CD4-positive, CD25-positive, alpha-beta regulatory T cell (primary cell): ENCODE measurements around the gene CCR2. TPM values are rescaled to one million over a fixed set of nuclear protein-coding genes. Genes with fewer than 3 reads are reported as not detected.
A peak's percentile ranks its signal among the peaks of the same experiment; 100 is the strongest.

Source experiments
- ATAC-seq, 2 donors: fragments of 150-1000 bp; cut with Tn5 transposase; one replicate each; pipeline ENCODE4 v1.10.0; 2021; ENCODE audit warnings: low read depth in 2 of 2, moderate number of reproducible peaks in 2 of 2, moderate library complexity in 1 of 2
- DNase-seq, 3 donors: peaks; one replicate each; pipeline versions ENCODE4 v3.0.0 to v3.0.0-alpha.2; 2012 to 2022; ENCODE audit warnings: mixed read lengths in 1 of 3
- H3K27ac ChIP-seq: one replicate; pipeline ENCODE4 v1.7.0; 2013; ENCODE audit warnings: mild to moderate bottlenecking, low read length; ENCODE audit not compliant: insufficient read depth, poor library complexity, severe bottlenecking
- H3K27me3 ChIP-seq: one replicate; pipeline ENCODE4 v1.7.0; 2013; ENCODE audit warnings: low read length; ENCODE audit not compliant: control insufficient read depth, insufficient read depth
- H3K36me3 ChIP-seq: one replicate; pipeline ENCODE4 v1.7.0; 2013; ENCODE audit warnings: mild to moderate bottlenecking, low read length, moderate library complexity; ENCODE audit not compliant: control insufficient read depth, insufficient read depth
- H3K4me1 ChIP-seq: 2 replicates; pipeline ENCODE4 v1.7.0; 2013; ENCODE audit warnings: mild to moderate bottlenecking, low read length; ENCODE audit not compliant: insufficient read depth, control insufficient read depth, poor library complexity, severe bottlenecking
- H3K4me3 ChIP-seq: one replicate; pipeline ENCODE4 v1.7.0; 2013; ENCODE audit warnings: low read depth, mild to moderate bottlenecking, low read length, moderate library complexity
- H3K9me3 ChIP-seq, 2 experiments: 1 replicate in 1 of 2; 2 replicates in 1 of 2; pipeline ENCODE4 v1.7.0; 2013; ENCODE audit warnings: low read length in 2 of 2, mild to moderate bottlenecking in 1 of 2, moderate library complexity in 1 of 2; ENCODE audit not compliant: control insufficient read depth in 2 of 2
- H3K27ac Mint-ChIP-seq, 3 donors: one replicate each; pipeline ENCODE4 v1.8.0; 2020 to 2022; ENCODE audit warnings: mild to moderate bottlenecking in 3 of 3, mixed read lengths in 3 of 3, moderate library complexity in 2 of 3
- H3K27me3 Mint-ChIP-seq: one replicate; pipeline ENCODE4 v1.8.0; 2022; ENCODE audit warnings: mild to moderate bottlenecking, mixed read lengths
- H3K36me3 Mint-ChIP-seq: one replicate; pipeline ENCODE4 v1.8.0; 2020; ENCODE audit warnings: mixed read lengths
- H3K4me1 Mint-ChIP-seq, 4 donors: one replicate each; pipeline ENCODE4 v1.8.0; 2020 to 2022; ENCODE audit warnings: mixed read lengths in 4 of 4, mild to moderate bottlenecking in 1 of 4
- H3K4me3 Mint-ChIP-seq, 4 donors: one replicate each; pipeline ENCODE4 v1.8.0; 2020 to 2022; ENCODE audit warnings: mild to moderate bottlenecking in 4 of 4, mixed read lengths in 4 of 4, moderate library complexity in 3 of 4
- H3K9me3 Mint-ChIP-seq, 7 donors: one replicate each; pipeline ENCODE4 v1.8.0; 2020 to 2022; ENCODE audit warnings: mixed read lengths in 7 of 7, mild to moderate bottlenecking in 3 of 7, moderate library complexity in 2 of 7
- polyA plus RNA-seq, 4 donors: library from polyadenylated mRNA; unstranded; fragments of 300-500 nt; fragmentation: Illumina TruSeq; gene quantifications; one replicate each; pipeline ENCODE4 v1.2.3, GENCODE V29; 2021
- total RNA-seq: library from RNA; stranded (reverse); gene quantifications from one replicate; pipeline ENCODE4 v1.2.3, GENCODE V29; 2022

CCR2 gene
- total and polyA plus RNA-seq, 5 donors from 2014 or later: 9.5 to 25.6 (median 16.0) TPM

- no peak overlapping the region for H3K27ac ChIP-seq
- ATAC-seq (no peak), DNase-seq (no peak)
- no peaks in the 10 kb centered on the region for H3K36me3 ChIP-seq
- Mint-ChIP-seq H3K27ac (no peak overlapping the region), H3K4me3 (no peak overlapping the region), H3K4me1 (peaks cover 11 to 18% (median 14%) of the 10 kb centered on the region in 4 donors), H3K9me3 (peaks cover 1 to 16% (median 7%) of the 10 kb centered on the region in 7 donors), H3K36me3 (no peaks in the 10 kb centered on the region), H3K27me3 (no peaks in the 10 kb centered on the region)
- no peaks in the 10 kb centered on the region for H3K27me3 ChIP-seq
- H3K4me3 ChIP-seq: no peak overlapping the region
- H3K9me3 ChIP-seq: peaks cover 2 to 7% of the 10 kb centered on the region in 2 experiments
- H3K4me1 ChIP-seq: peaks cover 15% of the 10 kb centered on the region
Measured at GRCh38 chr3:46344476-46344875, 9.4 kb upstream of the CCR2 start.

- H3K4me1 Mint-ChIP-seq: peaks cover 20 to 57% (median 41%) of the 10 kb centered on the region in 4 donors
- H3K36me3 Mint-ChIP-seq: no peaks in the 10 kb centered on the region
- Histone ChIP-seq H3K36me3 (no peaks in the 10 kb centered on the region), H3K4me3 (peak overlapping the region; percentile 68), H3K27ac (peak overlapping the region; percentile 49), H3K9me3 (no peaks in the 10 kb centered on the region), H3K4me1 (peaks cover 29% of the 10 kb centered on the region), H3K27me3 (no peaks in the 10 kb centered on the region)
- peaks cover 0 to 8% (median 1%) of the 10 kb centered on the region in 7 donors for H3K9me3 Mint-ChIP-seq
- H3K27ac Mint-ChIP-seq: peak overlapping the region; percentile 60 to 88 (median 75)
- peak overlapping the region; percentile 26 to 79 (median 54) for H3K4me3 Mint-ChIP-seq
- DNase-seq: peak in 1 of 3 donors; percentile 63
- no peak for ATAC-seq
- no peaks in the 10 kb centered on the region for H3K27me3 Mint-ChIP-seq
Measured at GRCh38 chr3:46348823-46349482, 5.0 kb upstream of the CCR2 start.

GRCh38 chr3:46349484-46350261 lies 4.2 kb upstream of the CCR2 start:
- ATAC-seq (peak; percentile 25 to 35), DNase-seq (peak in 2 of 3 donors; percentile 28 to 82)
- no peaks in the 10 kb centered on the region for H3K36me3 ChIP-seq
- peak overlapping the region; percentile 68 for H3K4me3 ChIP-seq
- peaks cover 20 to 61% (median 44%) of the 10 kb centered on the region in 4 donors for H3K4me1 Mint-ChIP-seq
- peaks cover 0 to 8% (median 1%) of the 10 kb centered on the region in 7 donors for H3K9me3 Mint-ChIP-seq
- H3K27me3 ChIP-seq: no peaks in the 10 kb centered on the region
- H3K36me3 Mint-ChIP-seq: no peaks in the 10 kb centered on the region
- peaks cover 29% of the 10 kb centered on the region for H3K4me1 ChIP-seq
- H3K27ac ChIP-seq: peak overlapping the region; percentile 51
- H3K4me3 Mint-ChIP-seq: peak overlapping the region; percentile 26 to 79 (median 54)
- H3K27me3 Mint-ChIP-seq: no peaks in the 10 kb centered on the region
- H3K9me3 ChIP-seq: no peaks in the 10 kb centered on the region
- H3K27ac Mint-ChIP-seq: peak overlapping the region; percentile 47 to 88 (median 60)

- Histone ChIP-seq H3K27ac (peak overlapping the region; percentile 51), H3K4me1 (peaks cover 29% of the 10 kb centered on the region), H3K36me3 (no peaks in the 10 kb centered on the region), H3K4me3 (peak overlapping the region; percentile 68), H3K9me3 (no peaks in the 10 kb centered on the region), H3K27me3 (no peaks in the 10 kb centered on the region)
- DNase-seq: no peak
- peaks cover 3% of the 10 kb centered on the region for H3K27me3 Mint-ChIP-seq
- no peaks in the 10 kb centered on the region for H3K36me3 Mint-ChIP-seq
- peak overlapping the region; percentile 6 to 88 (median 44) for H3K27ac Mint-ChIP-seq
- ATAC-seq: no peak
- peaks cover 0 to 8% (median 2%) of the 10 kb centered on the region in 7 donors for H3K9me3 Mint-ChIP-seq
- peak overlapping the region in 3 of 4 donors; percentile 26 to 63 (median 44) for H3K4me3 Mint-ChIP-seq
- peaks cover 24 to 61% (median 49%) of the 10 kb centered on the region in 4 donors for H3K4me1 Mint-ChIP-seq
Measured at GRCh38 chr3:46350262-46350565, 3.7 kb upstream of the CCR2 start.

- peaks cover 29% of the 10 kb centered on the region for H3K4me1 ChIP-seq
- H3K27ac Mint-ChIP-seq: peak overlapping the region in 1 of 3 donors; percentile 50
Measured at GRCh38 chr3:46351646-46352045, 2.3 kb upstream of the CCR2 start.

GRCh38 chr3:46353090-46353489 lies 821 bp upstream of the CCR2 start:
- H3K4me1 ChIP-seq: peaks cover 27% of the 10 kb centered on the region

More at GRCh38 chr3:46351646-46352045, 2.3 kb upstream of the CCR2 start:
- H3K27ac ChIP-seq: no peak overlapping the region
- DNase-seq (no peak), ATAC-seq (no peak)
- no peaks in the 10 kb centered on the region for H3K36me3 ChIP-seq
- Mint-ChIP-seq H3K9me3 (peaks cover 0 to 4% (median 3%) of the 10 kb centered on the region in 7 donors), H3K4me3 (no peak overlapping the region), H3K27me3 (peaks cover 4% of the 10 kb centered on the region), H3K4me1 (peaks cover 24 to 63% (median 54%) of the 10 kb centered on the region in 4 donors), H3K36me3 (no peaks in the 10 kb centered on the region)
- no peak overlapping the region for H3K4me3 ChIP-seq
- no peaks in the 10 kb centered on the region for H3K9me3 ChIP-seq
- no peaks in the 10 kb centered on the region for H3K27me3 ChIP-seq

GRCh38 chr3:46354478-46354877 lies 567 bp downstream of the CCR2 start:
- Histone ChIP-seq H3K27ac (no peak overlapping the region), H3K9me3 (no peaks in the 10 kb centered on the region), H3K27me3 (no peaks in the 10 kb centered on the region), H3K4me3 (peak overlapping the region; percentile 63), H3K4me1 (peaks cover 20% of the 10 kb centered on the region), H3K36me3 (no peaks in the 10 kb centered on the region)
- Mint-ChIP-seq H3K9me3 (peaks cover 0 to 3% (median 0%) of the 10 kb centered on the region in 7 donors), H3K36me3 (no peaks in the 10 kb centered on the region), H3K27me3 (peaks cover 4% of the 10 kb centered on the region), H3K27ac (peak overlapping the region; percentile 6 to 57 (median 42)), H3K4me1 (peaks cover 26 to 57% (median 45%) of the 10 kb centered on the region in 4 donors), H3K4me3 (peak overlapping the region; percentile 66 to 78 (median 74))
- DNase-seq: no peak
- no peak for ATAC-seq

More at GRCh38 chr3:46353090-46353489, 821 bp upstream of the CCR2 start:
- Mint-ChIP-seq H3K4me3 (peak overlapping the region in 3 of 4 donors; percentile 25 to 78 (median 71)), H3K9me3 (peaks cover 0 to 4% (median 0%) of the 10 kb centered on the region in 7 donors), H3K36me3 (no peaks in the 10 kb centered on the region), H3K27me3 (peaks cover 4% of the 10 kb centered on the region), H3K4me1 (peaks cover 25 to 59% (median 51%) of the 10 kb centered on the region in 4 donors), H3K27ac (no peak overlapping the region)
- H3K4me3 ChIP-seq: peak overlapping the region; percentile 63
- DNase-seq (no peak), ATAC-seq (no peak)
- H3K36me3 ChIP-seq: no peaks in the 10 kb centered on the region
- no peak overlapping the region for H3K27ac ChIP-seq
- no peaks in the 10 kb centered on the region for H3K27me3 ChIP-seq
- H3K9me3 ChIP-seq: no peaks in the 10 kb centered on the region
